HG02970 (cell line): ENCODE data around the gene EML6.

Experiments used
- ATAC-seq: cut with Tn5 transposase; IDR thresholded peaks from one replicate; pipeline ENCODE4 v1.9.1; 2021; ENCODE audit warnings: mild to moderate bottlenecking, moderate library complexity, moderate number of reproducible peaks; ENCODE audit not compliant: unreplicated experiment, low FRiP score

The EML6 gene

GRCh38 chr2:54902763-54903162 lies 179.3 kb downstream of the EML6 start:
- ATAC-seq: no peak

GRCh38 chr2:54903736-54904554 lies 180.5 kb downstream of the EML6 start:
- ATAC-seq: no peak

- no peak for ATAC-seq
Measured at GRCh38 chr2:54904836-54905235, 181.4 kb downstream of the EML6 start.

GRCh38 chr2:54906716-54907115 lies 183.3 kb downstream of the EML6 start:
- ATAC-seq: no peak

- ATAC-seq: no peak
Measured at GRCh38 chr2:54907663-54908062, 184.2 kb downstream of the EML6 start.

GRCh38 chr2:54908591-54908990 lies 185.1 kb downstream of the EML6 start:
- ATAC-seq: no peak

- no peak for ATAC-seq
Measured at GRCh38 chr2:54909001-54909400, 185.5 kb downstream of the EML6 start.

GRCh38 chr2:54912305-54912704 lies 188.8 kb downstream of the EML6 start:
- ATAC-seq: no peak

GRCh38 chr2:54912893-54913292 lies 189.4 kb downstream of the EML6 start:
- ATAC-seq: no peak

- no peak for ATAC-seq
Measured at GRCh38 chr2:54914637-54915036, 191.2 kb downstream of the EML6 start.

GRCh38 chr2:54915101-54915500 lies 191.6 kb downstream of the EML6 start:
- no peak for ATAC-seq

GRCh38 chr2:54916637-54917036 lies 193.2 kb downstream of the EML6 start:
- ATAC-seq: no peak

GRCh38 chr2:54918647-54919280 lies 195.3 kb downstream of the EML6 start:
- no peak for ATAC-seq

- no peak for ATAC-seq
Measured at GRCh38 chr2:54920660-54921059, 197.2 kb downstream of the EML6 start.

GRCh38 chr2:54924121-54924520 lies 200.7 kb downstream of the EML6 start:
- no peak for ATAC-seq

- no peak for ATAC-seq
Measured at GRCh38 chr2:54925022-54925421, 201.6 kb downstream of the EML6 start.

GRCh38 chr2:54927085-54927750 lies 203.8 kb downstream of the EML6 start:
- ATAC-seq: no peak

- ATAC-seq: no peak
Measured at GRCh38 chr2:54927751-54928615, 204.5 kb downstream of the EML6 start.

GRCh38 chr2:54928719-54929118 lies 205.3 kb downstream of the EML6 start:
- no peak for ATAC-seq

GRCh38 chr2:54931473-54931872 lies 208.0 kb downstream of the EML6 start:
- no peak for ATAC-seq

- ATAC-seq: no peak
Measured at GRCh38 chr2:54935389-54935788, 211.9 kb downstream of the EML6 start.
